GM06990 (cell line): ENCODE data around the gene LOXL4.

Experiments used
- DNase-seq: peaks from one replicate; pipeline ENCODE4 v3.0.0-alpha.2; 2011; ENCODE audit not compliant: insufficient read length; ENCODE audit errors: extremely low read depth
- H3K27me3 ChIP-seq: replicated peaks from 2 replicates; pipeline ENCODE4 v1.6.0; 2011; ENCODE audit warnings: low read length; ENCODE audit not compliant: control insufficient read depth, insufficient read depth
- H3K36me3 ChIP-seq: 2 replicates; pipeline ENCODE4 v1.5.1; 2011; ENCODE audit warnings: low read length; ENCODE audit not compliant: control insufficient read depth, insufficient read depth
- H3K4me3 ChIP-seq: replicated peaks from 2 replicates; pipeline ENCODE4 v1.5.1; 2011; ENCODE audit warnings: low read depth, mild to moderate bottlenecking, control low read depth, low read length
- TF ChIP-seq, protein P1 (sequence below): IDR thresholded peaks from 2 replicates; pipeline ENCODE4 v1.5.1; 2011; ENCODE audit warnings: low read length, control low read depth, mild to moderate bottlenecking, inconsistent platforms; ENCODE audit not compliant: insufficient read depth, poor library complexity, severe bottlenecking

LOXL4 gene

DNA sequence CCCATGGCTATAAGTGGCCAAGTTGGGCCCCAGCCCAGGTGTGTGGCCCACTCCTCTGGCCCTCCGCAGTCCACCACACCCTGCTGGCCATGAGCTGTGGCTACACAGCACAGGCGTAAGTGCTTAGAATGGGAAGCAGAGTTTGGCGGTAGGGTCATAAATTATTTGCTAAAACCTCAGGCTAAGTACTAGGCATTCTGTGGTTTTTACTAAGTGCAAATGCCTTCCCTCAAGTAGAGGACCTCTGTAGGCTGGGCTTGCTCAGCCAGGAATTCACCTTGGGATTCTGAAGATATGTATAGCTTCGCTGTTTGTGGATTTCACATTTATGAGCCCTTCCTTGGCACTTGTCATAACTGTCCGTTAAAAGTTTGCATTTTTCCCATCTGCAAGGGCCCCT lies 44.8 kb upstream of the LOXL4 start:
- TF ChIP-seq, protein P1, sequence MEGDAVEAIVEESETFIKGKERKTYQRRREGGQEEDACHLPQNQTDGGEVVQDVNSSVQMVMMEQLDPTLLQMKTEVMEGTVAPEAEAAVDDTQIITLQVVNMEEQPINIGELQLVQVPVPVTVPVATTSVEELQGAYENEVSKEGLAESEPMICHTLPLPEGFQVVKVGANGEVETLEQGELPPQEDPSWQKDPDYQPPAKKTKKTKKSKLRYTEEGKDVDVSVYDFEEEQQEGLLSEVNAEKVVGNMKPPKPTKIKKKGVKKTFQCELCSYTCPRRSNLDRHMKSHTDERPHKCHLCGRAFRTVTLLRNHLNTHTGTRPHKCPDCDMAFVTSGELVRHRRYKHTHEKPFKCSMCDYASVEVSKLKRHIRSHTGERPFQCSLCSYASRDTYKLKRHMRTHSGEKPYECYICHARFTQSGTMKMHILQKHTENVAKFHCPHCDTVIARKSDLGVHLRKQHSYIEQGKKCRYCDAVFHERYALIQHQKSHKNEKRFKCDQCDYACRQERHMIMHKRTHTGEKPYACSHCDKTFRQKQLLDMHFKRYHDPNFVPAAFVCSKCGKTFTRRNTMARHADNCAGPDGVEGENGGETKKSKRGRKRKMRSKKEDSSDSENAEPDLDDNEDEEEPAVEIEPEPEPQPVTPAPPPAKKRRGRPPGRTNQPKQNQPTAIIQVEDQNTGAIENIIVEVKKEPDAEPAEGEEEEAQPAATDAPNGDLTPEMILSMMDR, result no peak
- no peak overlapping the region for H3K4me3 ChIP-seq
- DNase-seq, result no peak

GRCh38 chr10:98312349-98312748 lies 44.4 kb upstream of the LOXL4 start:
- no peak overlapping the region for H3K4me3 ChIP-seq
- no peak for DNase-seq
- TF ChIP-seq, protein P1, result no peak
- peaks cover 2% of the 10 kb centered on the region for H3K27me3 ChIP-seq
- H3K36me3 ChIP-seq, result no peaks in the 10 kb centered on the region

More for the DNA sequence above, 44.8 kb upstream of the LOXL4 start:
- Histone ChIP-seq H3K27me3 (peaks cover 2% of the 10 kb centered on the region), H3K36me3 (no peaks in the 10 kb centered on the region)

DNA sequence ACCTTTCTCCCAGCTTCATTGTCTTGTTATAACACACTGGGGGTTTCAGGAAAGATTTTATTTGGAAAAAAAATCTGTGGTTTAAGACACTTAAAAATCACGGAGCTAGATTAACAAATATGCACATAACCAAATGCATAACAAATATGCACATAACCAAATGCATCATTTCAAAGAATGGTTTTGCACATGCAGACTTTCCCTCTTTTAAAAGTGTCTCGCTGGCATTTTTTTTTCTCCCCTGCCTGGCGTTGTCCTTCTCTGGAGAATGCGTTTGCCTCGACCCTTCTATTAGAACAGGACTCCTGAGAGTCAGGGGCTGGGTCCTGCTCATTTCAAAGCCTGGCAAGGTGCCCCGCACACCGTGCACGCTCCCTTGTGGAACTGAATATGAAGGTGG lies 42.7 kb upstream of the LOXL4 start:
- DNase-seq, result no peak
- H3K27me3 ChIP-seq, result peaks cover 2% of the 10 kb centered on the region
- H3K4me3 ChIP-seq, result no peak overlapping the region
- no peaks in the 10 kb centered on the region for H3K36me3 ChIP-seq
- TF ChIP-seq, protein P1, result no peak

DNA sequence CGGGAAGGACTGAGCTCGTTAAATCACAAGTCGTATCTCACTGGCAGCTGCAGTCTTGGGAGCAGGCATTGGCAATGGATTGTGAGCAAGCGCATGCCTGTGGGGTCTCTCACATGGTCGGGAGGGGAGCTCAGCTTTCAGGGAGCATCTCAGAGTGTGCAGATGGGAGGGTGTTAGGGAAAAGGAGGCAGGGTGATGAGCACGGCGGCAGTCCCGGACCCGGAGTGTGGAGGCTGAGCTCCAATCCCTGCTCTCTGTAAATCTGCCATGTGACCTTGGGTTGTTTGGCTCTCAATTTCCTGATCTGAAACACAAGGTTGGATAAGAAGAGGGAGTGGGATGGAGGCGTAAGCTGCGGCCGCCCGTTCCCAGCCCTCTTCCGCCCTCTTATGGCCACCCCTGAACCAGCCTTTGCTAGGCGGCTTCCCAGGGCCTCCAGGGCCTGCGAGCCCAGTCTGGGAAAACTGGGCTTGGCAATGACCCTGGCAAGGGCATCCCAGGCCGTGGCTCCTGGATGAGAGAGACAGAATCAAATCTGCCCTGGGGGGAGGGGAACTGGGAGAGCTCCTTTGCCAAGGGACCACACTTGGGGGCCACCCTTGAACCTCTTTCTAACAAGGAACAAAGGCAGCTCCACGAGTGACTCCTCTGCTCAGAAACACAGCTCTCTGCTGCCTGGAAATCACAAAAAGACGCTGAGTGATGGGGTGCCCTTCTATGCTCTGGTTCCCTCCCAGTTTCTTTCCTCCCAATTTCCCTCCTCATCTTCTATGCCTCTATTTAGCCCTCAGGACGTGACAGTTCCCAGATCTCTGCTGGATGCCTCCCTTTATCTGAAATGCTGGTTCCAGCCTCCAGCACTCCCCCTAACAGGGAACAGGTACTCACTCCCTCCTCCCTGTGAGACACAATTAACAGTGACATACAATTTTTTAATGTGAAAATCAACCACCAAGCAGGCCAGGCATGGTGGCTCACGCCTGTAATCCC lies 41.7 kb upstream of the LOXL4 start:
- H3K4me3 ChIP-seq, result no peak overlapping the region
- no peaks in the 10 kb centered on the region for H3K36me3 ChIP-seq
- TF ChIP-seq, protein P1, result peak; percentile 76
- peaks cover 2% of the 10 kb centered on the region for H3K27me3 ChIP-seq
- peak; percentile 14 for DNase-seq

- TF ChIP-seq, protein P1, result no peak
- Histone ChIP-seq H3K36me3 (no peaks in the 10 kb centered on the region), H3K4me3 (no peak overlapping the region), H3K27me3 (peaks cover 2% of the 10 kb centered on the region)
- DNase-seq, result no peak
Measured at GRCh38 chr10:98308669-98309365, 40.8 kb upstream of the LOXL4 start.
